NK-92 (cell line): ENCODE results near the gene ATP6V0D1.
"Not testable (repeated sequence)": the region's sequence is repeated elsewhere in the genome, so short reads cannot be mapped to it uniquely, and the experiment has no call there.

Experiments used
- DNase-seq: peaks from one replicate; lab custom pipeline; 2025; ENCODE audit not compliant: unreplicated experiment; lab: John Stamatoyannopoulos, UW

The ATP6V0D1 gene

DNA sequence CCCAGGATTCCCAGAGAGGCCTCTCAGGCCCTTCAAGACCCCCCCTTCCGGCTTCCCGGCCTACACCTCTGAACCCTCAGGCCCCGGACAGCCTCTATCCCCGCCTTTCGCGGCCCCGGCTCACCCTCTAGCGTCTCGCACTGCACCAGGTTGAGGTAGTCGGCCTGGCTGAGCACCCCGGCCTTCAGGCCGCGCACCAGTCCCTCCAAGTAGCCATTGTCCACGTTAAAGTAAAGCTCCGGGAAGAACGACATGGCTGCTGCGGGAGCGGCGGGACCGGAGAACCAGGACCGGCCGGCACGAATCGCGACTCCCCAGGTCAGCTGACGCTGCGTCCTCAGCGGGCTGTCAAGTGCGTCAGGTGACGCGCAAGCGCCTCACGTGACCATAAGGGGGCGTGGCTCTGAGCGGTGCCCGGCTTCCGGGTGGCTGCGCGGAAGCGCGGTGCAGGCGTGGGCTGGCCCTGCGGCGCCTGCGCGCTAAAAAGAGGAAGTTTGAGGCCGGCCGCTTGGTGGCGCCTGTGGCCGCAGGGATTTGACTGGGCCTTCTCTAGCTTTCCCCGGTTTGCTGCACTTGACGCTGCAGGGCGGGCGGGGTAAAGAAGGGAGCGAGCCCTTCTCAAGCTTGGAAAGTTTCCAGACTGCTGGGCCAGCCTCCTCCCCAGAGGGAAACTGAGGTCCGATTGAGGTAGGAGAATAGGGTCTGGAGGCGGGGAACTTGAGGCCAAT lies at the start of gene ATP6V0D1:
TSS of gene ATP6V0D1 (minus strand) at position 325 of the 728 bp plus-strand sequence. CDS start at position 254, 71 bp downstream.
- peak; percentile 77 for DNase-seq

DNA sequence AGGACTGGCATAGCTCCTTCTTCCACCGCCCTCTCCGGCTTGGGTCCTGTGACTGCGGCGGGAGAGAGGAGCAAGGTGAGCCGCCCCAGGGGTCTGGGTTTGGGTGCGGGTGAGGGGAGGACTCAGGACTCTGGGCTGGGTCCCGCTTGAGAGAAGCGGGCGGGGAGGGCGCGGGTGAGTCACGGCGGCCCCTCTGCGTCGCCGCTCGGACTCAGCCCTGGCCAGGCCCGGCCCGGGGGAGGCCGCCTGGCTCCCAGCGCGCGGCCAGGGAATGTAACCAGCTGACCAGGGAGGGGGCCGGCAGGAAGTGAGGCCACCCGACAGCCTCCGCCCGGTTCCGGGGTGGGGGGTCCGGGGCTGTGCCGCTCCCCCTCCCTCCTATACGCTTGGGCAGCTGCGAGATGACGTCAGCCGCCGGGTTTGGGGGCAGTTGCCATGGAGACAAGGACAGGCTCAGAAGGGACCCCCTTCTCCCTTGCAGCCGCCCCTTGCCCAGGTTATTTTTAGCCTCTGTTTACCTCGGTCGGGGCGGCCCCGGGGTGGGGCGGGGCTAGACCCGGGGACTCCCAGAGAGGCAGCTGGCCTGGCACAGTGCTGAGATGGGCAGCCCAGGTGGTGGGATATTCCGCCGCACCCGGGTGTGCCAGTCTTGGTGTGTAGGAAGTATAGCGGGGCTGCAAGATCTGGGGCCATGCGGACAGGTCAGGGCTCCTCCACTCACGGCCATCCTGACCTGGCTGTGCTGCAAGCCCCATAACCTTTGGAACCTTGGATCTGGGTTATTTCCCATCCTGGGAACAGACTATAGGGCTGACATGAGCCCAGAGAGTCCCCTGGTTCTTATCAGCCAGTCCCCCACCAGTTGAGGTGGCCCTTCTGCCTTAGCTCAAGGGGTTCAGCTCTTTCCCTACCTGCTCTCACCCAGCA lies 49.3 kb upstream of the ATP6V0D1 start:
- no peak for DNase-seq

DNA sequence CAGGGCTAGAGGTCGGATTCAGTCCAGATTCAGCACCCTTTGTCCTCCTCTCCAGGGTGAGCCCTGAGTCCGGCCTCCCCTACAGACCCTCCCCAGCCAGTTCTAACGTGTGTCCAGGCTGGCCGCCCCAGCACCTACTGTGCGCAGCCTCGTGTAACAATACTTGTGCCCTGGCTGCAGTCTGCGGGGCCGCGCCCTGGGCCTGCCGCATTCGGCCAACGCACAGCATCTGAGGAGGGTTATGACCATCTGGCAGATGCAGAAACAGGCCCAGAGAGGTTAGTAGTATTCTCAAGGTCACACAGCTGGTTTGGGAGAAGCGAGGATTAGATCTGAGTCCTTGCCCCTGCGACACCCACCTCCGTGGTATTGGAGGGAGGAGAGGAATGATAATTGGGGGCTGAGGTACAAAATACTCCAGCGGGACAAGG lies 48.6 kb upstream of the ATP6V0D1 start:
- DNase-seq: no peak

GRCh38 chr16:67528870-67529581 lies 48.1 kb upstream of the ATP6V0D1 start:
- DNase-seq: no peak

GRCh38 chr16:67528222-67528869 lies 47.4 kb upstream of the ATP6V0D1 start, which contains the start of gene RIPOR1:
Gene RIPOR1 (plus strand): TSS chr16:67528829. CDS start chr16:67538447, 9,618 bp downstream.
- DNase-seq: no peak

DNA sequence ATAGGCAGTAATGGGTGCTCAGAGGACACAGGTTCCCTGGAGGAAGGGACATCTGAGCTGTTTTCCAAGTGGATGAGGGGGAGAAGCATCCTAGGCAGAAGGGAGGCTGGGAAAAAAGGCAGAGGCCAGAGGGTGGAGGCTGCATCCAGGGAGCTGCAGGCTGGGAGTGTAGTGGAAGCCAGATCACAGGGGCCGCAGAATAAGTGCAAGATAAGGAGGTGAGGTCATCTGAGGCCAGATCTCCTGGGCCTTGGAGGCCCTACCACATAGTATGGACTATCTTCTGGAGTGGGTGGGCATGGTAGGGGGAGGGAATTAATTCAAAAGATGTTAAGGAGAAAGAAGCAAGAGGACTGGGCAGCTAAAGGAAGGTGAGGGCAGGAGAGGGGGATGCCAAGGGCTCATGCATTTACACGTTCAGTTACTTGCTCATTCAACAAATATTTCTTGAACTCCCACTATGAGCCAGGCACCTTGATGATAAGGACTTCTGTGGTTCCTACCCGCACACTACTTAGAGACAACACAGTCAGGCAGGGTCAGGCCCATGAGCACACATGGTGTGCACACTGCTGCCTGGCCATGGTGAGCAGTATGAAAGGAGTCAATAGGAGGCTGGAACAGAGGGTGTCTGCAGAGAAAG lies 45.3 kb upstream of the ATP6V0D1 start:
- DNase-seq: no peak

GRCh38 chr16:67525176-67525860 lies 44.4 kb upstream of the ATP6V0D1 start:
- no peak for DNase-seq

DNA sequence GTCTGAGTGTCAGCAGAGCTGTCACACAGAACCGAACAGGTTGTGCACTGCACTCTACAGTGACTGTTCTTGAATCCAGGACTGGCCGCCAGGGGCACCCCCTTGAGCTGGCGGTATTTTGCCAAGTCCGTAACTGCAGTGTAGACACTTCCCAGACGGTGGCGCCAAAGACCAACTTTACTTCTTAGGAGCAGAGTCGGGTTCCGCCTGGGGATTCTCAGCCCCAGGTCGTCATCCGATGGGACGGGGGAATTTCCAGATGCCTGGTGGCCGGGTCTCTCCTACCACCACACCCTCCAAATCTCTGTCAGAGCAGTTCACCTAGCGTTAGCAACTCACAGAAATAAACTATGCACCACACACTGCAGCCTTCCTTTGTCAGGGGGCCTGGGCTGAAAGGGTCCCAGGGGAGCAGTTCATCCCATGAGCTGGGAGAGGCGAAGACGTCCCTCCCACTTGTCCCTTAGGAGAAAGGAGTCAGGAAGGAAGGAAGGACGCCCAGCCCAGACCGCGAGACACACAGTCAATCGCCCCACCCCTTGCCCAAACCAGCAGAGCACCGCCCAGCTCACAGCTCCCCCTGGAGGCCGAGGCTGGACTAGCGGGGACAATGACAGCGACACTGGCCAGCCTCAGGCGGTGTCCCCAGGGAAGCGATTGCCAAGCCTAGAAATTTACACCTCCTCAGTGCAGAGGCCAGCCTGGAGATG lies 40.3 kb upstream of the ATP6V0D1 start:
- DNase-seq: peak; percentile 81

- no peak for DNase-seq
Measured at GRCh38 chr16:67519242-67519641, 38.3 kb upstream of the ATP6V0D1 start.

- no peak for DNase-seq
Measured at GRCh38 chr16:67518676-67519075, 37.7 kb upstream of the ATP6V0D1 start.

GRCh38 chr16:67517661-67518423 lies 36.9 kb upstream of the ATP6V0D1 start:
- no peak for DNase-seq

GRCh38 chr16:67517155-67517445 lies 36.1 kb upstream of the ATP6V0D1 start:
- no peak for DNase-seq

- no peak for DNase-seq
Measured at GRCh38 chr16:67516296-67517154, 35.6 kb upstream of the ATP6V0D1 start.

DNA sequence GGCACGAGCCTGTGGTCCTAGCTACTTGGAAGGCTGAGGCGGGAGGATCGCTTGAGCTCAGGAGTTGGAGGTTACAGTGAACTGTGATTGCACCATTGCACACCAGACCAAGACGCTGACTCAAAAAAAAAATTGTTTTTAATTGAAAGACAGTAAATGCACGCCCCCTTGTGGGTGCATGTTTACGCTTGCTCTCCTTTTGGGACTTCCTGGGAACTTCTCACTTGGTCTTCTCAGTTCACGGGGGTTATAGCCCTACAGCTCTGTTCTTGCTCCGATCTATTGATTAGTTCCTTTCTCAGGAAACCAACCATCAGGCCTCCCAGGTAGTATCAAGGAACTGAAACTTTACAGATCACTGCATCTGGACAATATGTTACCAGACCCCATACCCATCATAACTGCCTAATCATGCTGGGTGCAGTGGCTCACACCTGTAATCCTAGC lies 33.4 kb upstream of the ATP6V0D1 start:
- no peak for DNase-seq

- not testable (repeated sequence) for DNase-seq
Measured at GRCh38 chr16:67513892-67514291, 32.9 kb upstream of the ATP6V0D1 start.

- DNase-seq: no peak
Measured at GRCh38 chr16:67509016-67509415, 28.1 kb upstream of the ATP6V0D1 start.

- DNase-seq: no peak
Measured at GRCh38 chr16:67506468-67506867, 25.5 kb upstream of the ATP6V0D1 start.
